Mammary epithelial cell (primary cell): ENCODE measurements around the gene TMEM132C.

ENCODE experiments used
- EZH2 ChIP-seq: IDR thresholded peaks from 2 replicates; pipeline ENCODE4 v1.6.1; 2012; ENCODE audit warnings: low read length, inconsistent platforms, borderline replicate concordance
- TF ChIP-seq, protein P1 (sequence below), 2 donors: IDR thresholded peaks in 1 of 2; conservative IDR thresholded peaks in 1 of 2; 2 replicates each; pipeline ENCODE4 v1.5.1; 2011 to 2012; ENCODE audit warnings: inconsistent platforms in 2 of 2, low read length in 2 of 2, mild to moderate bottlenecking in 2 of 2, control low read depth in 1 of 2, low read depth in 1 of 2; ENCODE audit not compliant: insufficient read depth in 1 of 2; ENCODE audit errors: extremely low read depth in 1 of 2

DNA sequence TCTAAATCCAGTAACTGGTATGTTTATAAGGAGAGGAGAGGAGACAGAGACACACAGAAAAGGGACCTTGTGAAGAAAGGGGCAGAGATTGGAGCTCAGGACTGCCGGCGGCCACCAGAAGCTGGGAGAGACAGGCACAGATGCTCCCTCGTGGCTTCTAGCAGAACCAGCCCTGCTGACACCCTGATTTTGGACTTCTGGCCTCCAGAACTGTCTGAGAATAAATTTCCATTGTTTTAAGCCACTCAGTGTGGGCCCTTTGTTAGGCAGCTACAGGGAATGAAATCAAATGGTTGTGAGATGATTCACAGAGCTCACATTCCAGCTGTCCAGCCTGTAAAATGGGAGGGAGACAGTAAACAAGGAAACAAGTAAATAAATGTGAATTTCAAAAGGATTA lies 47.6 kb downstream of the TMEM132C start:
- TF ChIP-seq, protein P1, sequence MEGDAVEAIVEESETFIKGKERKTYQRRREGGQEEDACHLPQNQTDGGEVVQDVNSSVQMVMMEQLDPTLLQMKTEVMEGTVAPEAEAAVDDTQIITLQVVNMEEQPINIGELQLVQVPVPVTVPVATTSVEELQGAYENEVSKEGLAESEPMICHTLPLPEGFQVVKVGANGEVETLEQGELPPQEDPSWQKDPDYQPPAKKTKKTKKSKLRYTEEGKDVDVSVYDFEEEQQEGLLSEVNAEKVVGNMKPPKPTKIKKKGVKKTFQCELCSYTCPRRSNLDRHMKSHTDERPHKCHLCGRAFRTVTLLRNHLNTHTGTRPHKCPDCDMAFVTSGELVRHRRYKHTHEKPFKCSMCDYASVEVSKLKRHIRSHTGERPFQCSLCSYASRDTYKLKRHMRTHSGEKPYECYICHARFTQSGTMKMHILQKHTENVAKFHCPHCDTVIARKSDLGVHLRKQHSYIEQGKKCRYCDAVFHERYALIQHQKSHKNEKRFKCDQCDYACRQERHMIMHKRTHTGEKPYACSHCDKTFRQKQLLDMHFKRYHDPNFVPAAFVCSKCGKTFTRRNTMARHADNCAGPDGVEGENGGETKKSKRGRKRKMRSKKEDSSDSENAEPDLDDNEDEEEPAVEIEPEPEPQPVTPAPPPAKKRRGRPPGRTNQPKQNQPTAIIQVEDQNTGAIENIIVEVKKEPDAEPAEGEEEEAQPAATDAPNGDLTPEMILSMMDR (conservative IDR thresholded peaks at IDR 0.05 in 1 of 2, IDR thresholded peaks at IDR 0.05 in 1 of 2; ENCODE audit: extremely low read depth in 1 of 2, insufficient read depth in 1 of 2, low read depth in 1 of 2, low read length in 2 of 2), result no peak
- TF ChIP-seq EZH2, result no peak
